Smooth muscle cell (in vitro differentiated cells): ENCODE measurements around the gene HTRA3. TPM values are rescaled to one million over a fixed set of nuclear protein-coding genes. Genes with fewer than 3 reads are reported as not detected.

ENCODE experiments used
- DNase-seq: peaks from one replicate; lab custom pipeline; 2025; ENCODE audit not compliant: unreplicated experiment; lab: John Stamatoyannopoulos, UW
- H2AFZ ChIP-seq: fragments of 200-600 bp; sonication (generic); 2 replicates; pipeline ENCODE4 v1.6.0; 2016; ENCODE audit warnings: antibody characterized with exemption, low read depth, mild to moderate bottlenecking
- H3F3A ChIP-seq: fragments of 200-600 bp; sonication (generic); 2 replicates; pipeline ENCODE4 v1.6.0; 2017; ENCODE audit warnings: antibody characterized with exemption, low read depth
- H3K27ac ChIP-seq: fragments of 200-600 bp; sonication (generic); 2 replicates; pipeline ENCODE4 v1.5.1; 2016; ENCODE audit warnings: low read depth, mild to moderate bottlenecking
- H3K27me3 ChIP-seq: fragments of 200-600 bp; sonication (generic); 2 replicates; pipeline ENCODE4 v1.6.1; 2016; ENCODE audit warnings: low read depth, mild to moderate bottlenecking
- H3K36me3 ChIP-seq: fragments of 200-600 bp; sonication (generic); 2 replicates; pipeline ENCODE4 v1.5.1; 2016; ENCODE audit warnings: low read depth
- H3K4me1 ChIP-seq: fragments of 200-600 bp; sonication (generic); 2 replicates; pipeline ENCODE4 v1.5.1; 2016; ENCODE audit warnings: low read depth
- H3K4me2 ChIP-seq: fragments of 200-600 bp; sonication (generic); 2 replicates; pipeline ENCODE4 v1.6.0; 2016; ENCODE audit warnings: mild to moderate bottlenecking
- H3K4me3 ChIP-seq: fragments of 200-600 bp; sonication (generic); 2 replicates; pipeline ENCODE4 v1.5.1; 2016; ENCODE audit warnings: mild to moderate bottlenecking
- H3K79me2 ChIP-seq: fragments of 200-600 bp; sonication (generic); 2 replicates; pipeline ENCODE4 v1.6.0; 2016; ENCODE audit warnings: low read depth, mild to moderate bottlenecking
- H3K9ac ChIP-seq: fragments of 200-600 bp; sonication (generic); 2 replicates; pipeline ENCODE4 v1.6.0; 2016; ENCODE audit warnings: low read depth
- H3K9me3 ChIP-seq: fragments of 200-600 bp; sonication (generic); replicated peaks from 2 replicates; pipeline ENCODE4 v1.5.1; 2016; ENCODE audit warnings: low read depth
- H4K20me1 ChIP-seq: fragments of 200-600 bp; sonication (generic); 2 replicates; pipeline ENCODE4 v1.6.0; 2016; ENCODE audit warnings: low read depth
- WGBS: methylation state at CpG from one replicate; pipeline ENCODE4 v1.1.7; 2016; ENCODE audit warnings: low lambda C conversion rate; 5-methylcytosine and 5-hydroxymethylcytosine counted together
- polyA plus RNA-seq: library from polyadenylated mRNA; unstranded; fragments of >200 nt; fragmentation: Nextera tagmentation; extraction: Ambion mirVana; gene quantifications from 2 replicates; pipeline ENCODE4 v1.2.1, GENCODE V29; 2016
- total RNA-seq: library from RNA; depleted of rRNA; stranded (reverse); fragments of >200 nt; gene quantifications from 2 replicates; pipeline ENCODE4 v1.2.3, GENCODE V29; 2014
- TF ChIP-seq, protein P1 (sequence below): fragments of 200-600 bp; sonication (generic); IDR thresholded peaks from 2 replicates; pipeline ENCODE4 v1.5.1; 2017; ENCODE audit warnings: borderline replicate concordance, mild to moderate bottlenecking, antibody characterized with exemption; ENCODE audit not compliant: insufficient read depth, poor library complexity, severe bottlenecking

Gene HTRA3
- total and polyA plus RNA-seq, 2 experiments from 2014 or later: 77.7 to 227 TPM

DNA sequence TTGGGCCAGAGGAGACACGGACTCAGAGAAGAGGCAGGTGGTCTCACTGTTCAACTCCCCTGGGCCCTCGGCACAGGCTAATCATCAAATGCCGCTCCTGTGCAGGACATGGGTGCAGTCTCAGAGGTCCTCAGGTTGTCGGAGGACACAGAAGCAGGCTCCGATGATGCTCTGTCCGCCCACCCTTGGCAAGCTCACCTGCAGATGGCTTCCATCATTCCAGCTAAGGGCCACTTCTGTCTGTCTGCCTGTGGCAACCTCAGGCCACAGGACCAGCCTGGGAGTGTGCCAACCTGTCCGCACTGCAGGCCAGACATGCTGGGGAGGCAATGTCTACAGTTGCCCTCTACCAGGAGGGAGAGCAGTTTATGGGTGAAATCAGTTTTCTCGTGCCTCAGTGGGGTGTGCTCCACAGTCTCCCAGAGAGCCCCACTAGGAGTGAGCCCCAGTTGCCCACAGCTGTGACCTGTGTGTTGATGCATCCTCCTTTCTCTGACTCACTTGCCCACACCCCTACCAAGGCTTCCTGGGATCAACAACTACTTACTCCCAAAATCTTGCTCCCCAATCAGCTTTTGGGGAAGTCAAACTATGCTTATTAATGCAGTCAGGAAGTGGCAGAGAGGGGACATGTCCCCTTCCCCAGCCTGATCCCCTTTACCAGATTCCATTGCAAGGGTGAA, 55.9 kb downstream of the HTRA3 start:
- Histone ChIP-seq H3K79me2 (no peaks in the 10 kb centered on the region), H4K20me1 (no peaks in the 10 kb centered on the region), H3K4me3 (no peak overlapping the region), H3K4me2 (no peak overlapping the region), H3K9me3 (no peaks in the 10 kb centered on the region), H3K27me3 (no peaks in the 10 kb centered on the region), H3K9ac (no peak overlapping the region), H2AFZ (no peak overlapping the region), H3K4me1 (no peaks in the 10 kb centered on the region), H3K27ac (no peak overlapping the region), H3F3A (no peaks in the 10 kb centered on the region), H3K36me3 (no peaks in the 10 kb centered on the region)
- DNase-seq: no peak
- WGBS: 93% methylated on average over 8 of the region's 8 CpGs
- TF ChIP-seq, protein P1, sequence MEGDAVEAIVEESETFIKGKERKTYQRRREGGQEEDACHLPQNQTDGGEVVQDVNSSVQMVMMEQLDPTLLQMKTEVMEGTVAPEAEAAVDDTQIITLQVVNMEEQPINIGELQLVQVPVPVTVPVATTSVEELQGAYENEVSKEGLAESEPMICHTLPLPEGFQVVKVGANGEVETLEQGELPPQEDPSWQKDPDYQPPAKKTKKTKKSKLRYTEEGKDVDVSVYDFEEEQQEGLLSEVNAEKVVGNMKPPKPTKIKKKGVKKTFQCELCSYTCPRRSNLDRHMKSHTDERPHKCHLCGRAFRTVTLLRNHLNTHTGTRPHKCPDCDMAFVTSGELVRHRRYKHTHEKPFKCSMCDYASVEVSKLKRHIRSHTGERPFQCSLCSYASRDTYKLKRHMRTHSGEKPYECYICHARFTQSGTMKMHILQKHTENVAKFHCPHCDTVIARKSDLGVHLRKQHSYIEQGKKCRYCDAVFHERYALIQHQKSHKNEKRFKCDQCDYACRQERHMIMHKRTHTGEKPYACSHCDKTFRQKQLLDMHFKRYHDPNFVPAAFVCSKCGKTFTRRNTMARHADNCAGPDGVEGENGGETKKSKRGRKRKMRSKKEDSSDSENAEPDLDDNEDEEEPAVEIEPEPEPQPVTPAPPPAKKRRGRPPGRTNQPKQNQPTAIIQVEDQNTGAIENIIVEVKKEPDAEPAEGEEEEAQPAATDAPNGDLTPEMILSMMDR: no peak

DNA sequence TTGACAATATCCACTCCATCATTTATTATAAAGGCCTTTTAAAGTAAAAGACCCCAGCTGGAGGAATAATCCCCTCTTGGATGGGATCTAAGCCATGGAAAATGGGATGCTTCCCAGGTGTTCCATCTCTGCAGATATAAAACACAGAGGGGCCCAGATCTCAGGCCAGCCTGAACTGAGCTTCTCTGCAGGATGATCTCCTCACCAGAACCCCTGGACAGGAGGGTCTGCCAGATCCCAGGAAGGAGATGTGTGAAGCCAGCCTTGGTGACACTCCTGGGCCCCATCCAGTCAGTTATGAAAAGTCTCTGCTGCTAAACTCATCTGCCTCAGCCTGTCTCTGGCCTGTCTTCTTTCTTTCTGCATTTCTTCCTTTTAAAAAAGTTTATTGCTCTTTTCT, 56.7 kb downstream of the HTRA3 start:
- H3K27ac ChIP-seq: no peak overlapping the region
- no peak overlapping the region for H3K9ac ChIP-seq
- H3K36me3 ChIP-seq: no peaks in the 10 kb centered on the region
- no peaks in the 10 kb centered on the region for H3K27me3 ChIP-seq
- no peak overlapping the region for H3K4me2 ChIP-seq
- H3K4me3 ChIP-seq: no peak overlapping the region
- no peaks in the 10 kb centered on the region for H3K4me1 ChIP-seq
- no peaks in the 10 kb centered on the region for H3K79me2 ChIP-seq
- H4K20me1 ChIP-seq: no peaks in the 10 kb centered on the region
- no peaks in the 10 kb centered on the region for H3F3A ChIP-seq
- no peaks in the 10 kb centered on the region for H3K9me3 ChIP-seq
- TF ChIP-seq, protein P1: no peak
- H2AFZ ChIP-seq: no peak overlapping the region
- no peak for DNase-seq

DNA sequence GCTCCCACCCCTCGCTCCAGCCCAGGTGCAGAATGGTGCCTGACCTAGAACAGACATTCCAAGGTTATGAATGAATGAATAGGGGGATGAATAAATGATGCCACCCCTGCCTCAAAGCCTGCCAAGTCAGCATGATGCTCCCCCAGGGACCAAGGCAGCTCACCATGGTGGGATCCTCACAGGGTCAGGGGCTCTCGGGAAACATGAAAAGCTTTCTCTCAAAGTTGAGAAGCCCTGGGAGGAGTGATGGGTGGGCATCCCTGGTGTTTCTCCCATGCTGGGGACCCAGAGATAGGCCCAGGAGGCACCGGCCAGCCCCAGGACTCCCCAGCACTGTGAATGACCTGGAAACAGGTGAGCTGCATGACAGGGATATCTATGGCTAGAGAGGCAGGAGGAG, 58.9 kb downstream of the HTRA3 start:
- TF ChIP-seq, protein P1: no peak
- Histone ChIP-seq H3K4me2 (no peak overlapping the region), H3F3A (no peaks in the 10 kb centered on the region), H3K9ac (no peak overlapping the region), H3K27me3 (no peaks in the 10 kb centered on the region), H3K36me3 (no peaks in the 10 kb centered on the region), H4K20me1 (no peaks in the 10 kb centered on the region), H2AFZ (no peak overlapping the region), H3K9me3 (no peaks in the 10 kb centered on the region), H3K4me1 (no peaks in the 10 kb centered on the region), H3K27ac (no peak overlapping the region), H3K4me3 (no peak overlapping the region), H3K79me2 (no peaks in the 10 kb centered on the region)
- WGBS: 94% methylated on average over 3 of the region's 3 CpGs
- DNase-seq: no peak

DNA sequence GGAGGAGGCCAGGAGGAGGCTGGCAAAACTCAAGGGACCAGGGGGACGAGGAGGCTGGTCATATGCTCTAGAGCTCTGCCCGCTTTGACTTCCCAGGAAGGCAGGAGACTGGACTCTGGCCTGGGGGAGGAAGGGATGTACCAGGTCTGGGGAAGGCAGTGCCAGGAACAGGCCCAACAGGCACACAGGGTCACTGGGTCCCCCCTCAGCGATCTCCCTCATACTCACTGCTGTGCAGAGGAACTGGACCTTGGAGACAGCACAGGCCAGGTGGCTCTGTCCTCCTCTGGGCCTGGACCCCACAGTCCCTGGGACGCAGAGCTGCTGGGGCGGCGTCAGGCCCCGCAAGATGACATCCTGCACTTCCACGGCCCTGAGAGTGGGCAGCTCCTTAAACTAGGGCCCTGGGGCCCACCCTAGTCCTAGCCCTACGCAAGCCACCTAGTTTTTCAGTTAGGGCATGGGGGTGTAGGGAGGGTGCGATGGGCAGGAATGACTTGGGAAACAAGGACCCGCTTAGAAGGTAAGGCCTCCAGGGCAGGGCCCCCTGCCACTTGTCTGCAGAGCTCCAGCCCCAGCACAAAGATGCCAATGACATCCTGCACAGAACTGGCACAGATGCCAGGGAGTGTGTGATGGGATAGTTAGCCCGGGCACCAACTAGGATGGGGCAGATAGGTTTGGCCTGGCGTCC, 59.5 kb downstream of the HTRA3 start:
- Histone ChIP-seq H3K4me2 (no peak overlapping the region), H3K9ac (no peak overlapping the region), H3K4me1 (no peaks in the 10 kb centered on the region), H3K9me3 (no peaks in the 10 kb centered on the region), H3K36me3 (no peaks in the 10 kb centered on the region), H3K27ac (no peak overlapping the region), H3K27me3 (no peaks in the 10 kb centered on the region), H3K4me3 (no peak overlapping the region), H4K20me1 (no peaks in the 10 kb centered on the region), H3F3A (no peaks in the 10 kb centered on the region), H2AFZ (no peak overlapping the region), H3K79me2 (no peaks in the 10 kb centered on the region)
- 89% methylated on average over 13 of the region's 13 CpGs for WGBS
- DNase-seq: no peak
- TF ChIP-seq, protein P1: no peak
